NT2/D1 (cell line): ENCODE data around the gene ZBTB43.

Source experiments
- DNase-seq: peaks from one replicate; pipeline ENCODE4 v3.0.0-alpha.2; 2011; ENCODE audit warnings: low read depth, low spot score
- H3K27me3 ChIP-seq: 2 replicates; pipeline ENCODE4 v1.6.0; 2011; ENCODE audit warnings: mild to moderate bottlenecking; ENCODE audit not compliant: insufficient read length, insufficient read depth
- H3K36me3 ChIP-seq: 2 replicates; pipeline ENCODE4 v1.6.1; 2011; ENCODE audit warnings: mild to moderate bottlenecking, low read length, mixed read lengths; ENCODE audit not compliant: insufficient read depth, insufficient read length
- H3K4me1 ChIP-seq: 2 replicates; pipeline ENCODE4 v1.5.1; 2011; ENCODE audit not compliant: insufficient read depth, insufficient read length
- H3K4me3 ChIP-seq: 2 replicates; pipeline ENCODE4 v1.5.1; 2011; ENCODE audit warnings: low read depth; ENCODE audit not compliant: insufficient read length
- H3K9ac ChIP-seq: 2 replicates; pipeline ENCODE4 v1.6.0; 2011; ENCODE audit warnings: low read depth; ENCODE audit not compliant: insufficient read length
- H3K9me3 ChIP-seq: 2 replicates; pipeline ENCODE4 v1.5.1; 2011; ENCODE audit warnings: mild to moderate bottlenecking, low read length; ENCODE audit not compliant: insufficient read depth
- SUZ12 ChIP-seq: IDR thresholded peaks from 2 replicates; pipeline ENCODE4 v1.6.1; 2011; ENCODE audit not compliant: insufficient read length, insufficient read depth; ENCODE audit errors: extremely low read depth
- YY1 ChIP-seq: IDR thresholded peaks from 2 replicates; pipeline ENCODE4 v1.6.1; 2011; ENCODE audit not compliant: insufficient read length, insufficient read depth
- ZNF274 ChIP-seq: IDR thresholded peaks from 2 replicates; pipeline ENCODE4 v1.6.1; 2011; ENCODE audit warnings: mild to moderate bottlenecking, low read depth, low read length

ZBTB43 gene

DNA sequence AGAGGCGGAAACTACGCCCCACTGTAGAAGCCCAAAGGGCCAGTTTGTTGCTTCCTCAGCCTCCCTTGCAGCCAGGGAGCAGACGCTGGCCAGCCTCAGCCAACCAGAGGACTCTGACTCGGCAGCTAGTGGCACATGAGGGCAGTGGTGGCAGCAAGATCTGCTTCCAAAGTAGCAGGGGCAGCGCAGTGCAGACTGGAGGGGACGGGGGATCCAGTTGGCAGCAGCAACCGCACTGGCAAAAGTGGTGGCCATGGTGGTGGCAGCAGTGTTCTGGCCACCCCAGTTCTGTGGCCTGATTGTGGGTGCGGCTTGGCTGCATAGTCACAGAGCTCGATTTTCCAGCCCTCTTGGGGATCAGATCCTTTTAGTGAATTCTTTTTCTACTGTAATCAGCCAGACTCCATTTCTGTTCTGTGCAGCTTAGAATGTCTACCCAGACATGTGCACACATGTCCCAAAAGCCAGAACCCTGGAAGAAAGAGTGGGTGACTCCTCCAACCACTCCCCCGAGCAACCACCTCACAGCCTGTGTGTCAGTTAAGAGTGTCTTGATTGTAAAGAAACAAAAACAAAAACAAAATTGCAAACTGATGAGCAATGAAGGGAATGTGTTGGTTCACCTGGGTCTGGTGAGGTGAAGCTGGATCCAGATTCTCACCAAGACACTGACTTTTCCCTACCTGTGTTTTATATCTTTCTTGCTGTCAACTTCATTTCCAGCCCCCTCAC lies 11.0 kb upstream of the ZBTB43 start:
- no peaks in the 10 kb centered on the region for H3K9me3 ChIP-seq
- TF ChIP-seq ZNF274 (no peak), SUZ12 (no peak), YY1 (no peak)
- peaks cover 14% of the 10 kb centered on the region for H3K4me1 ChIP-seq
- no peak for DNase-seq
- no peak overlapping the region for H3K9ac ChIP-seq
- no peak overlapping the region for H3K4me3 ChIP-seq
- no peaks in the 10 kb centered on the region for H3K27me3 ChIP-seq
- no peaks in the 10 kb centered on the region for H3K36me3 ChIP-seq

DNA sequence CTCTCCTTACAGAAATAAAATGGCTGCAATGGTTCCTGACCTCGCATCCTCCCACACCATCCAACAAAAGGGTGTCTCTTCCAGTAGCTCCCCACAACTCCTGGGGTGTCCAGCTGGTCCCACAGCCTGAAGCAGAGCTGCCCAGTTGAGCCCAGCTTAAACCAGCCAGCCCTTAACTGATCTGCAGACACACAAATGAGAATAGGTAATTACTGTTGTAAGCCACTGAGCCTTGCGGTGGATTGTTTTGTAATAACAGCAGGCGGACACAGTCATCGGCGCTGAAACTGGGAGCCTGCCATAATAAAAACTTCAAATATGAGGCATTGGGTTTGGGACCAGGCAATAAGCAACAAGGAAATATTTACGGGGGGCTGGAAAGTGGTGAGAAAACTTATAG lies 10.4 kb upstream of the ZBTB43 start:
- Histone ChIP-seq H3K4me3 (no peak overlapping the region), H3K9me3 (no peaks in the 10 kb centered on the region), H3K27me3 (no peaks in the 10 kb centered on the region), H3K36me3 (no peaks in the 10 kb centered on the region), H3K4me1 (peaks cover 14% of the 10 kb centered on the region), H3K9ac (no peak overlapping the region)
- DNase-seq = no peak
- TF ChIP-seq SUZ12 (no peak), YY1 (no peak), ZNF274 (no peak)

DNA sequence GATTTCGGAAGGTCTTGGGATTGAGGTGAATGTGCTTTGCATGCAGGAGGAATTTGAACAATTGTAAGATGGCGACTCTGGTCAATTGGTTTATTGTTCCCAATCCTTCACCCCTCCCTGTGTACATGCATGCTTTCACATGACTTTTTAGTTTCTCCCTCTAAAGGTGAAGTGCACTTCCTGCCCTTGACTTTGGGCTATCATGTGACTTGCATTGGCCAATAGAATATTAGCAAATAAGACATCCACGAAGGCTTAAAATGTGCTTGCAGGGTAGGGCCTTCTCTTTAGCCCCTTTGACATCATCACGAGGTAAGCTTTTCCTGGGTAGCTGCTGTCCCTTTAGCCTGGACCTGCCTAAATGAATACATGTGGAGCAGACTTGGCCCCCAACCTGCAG lies 8.1 kb upstream of the ZBTB43 start:
- no peaks in the 10 kb centered on the region for H3K27me3 ChIP-seq
- TF ChIP-seq ZNF274 = no peak
- no peak overlapping the region for H3K9ac ChIP-seq
- no peak for DNase-seq
- H3K36me3 ChIP-seq = no peaks in the 10 kb centered on the region
- no peak overlapping the region for H3K4me3 ChIP-seq
- no peaks in the 10 kb centered on the region for H3K9me3 ChIP-seq
- peaks cover 11% of the 10 kb centered on the region for H3K4me1 ChIP-seq

DNA sequence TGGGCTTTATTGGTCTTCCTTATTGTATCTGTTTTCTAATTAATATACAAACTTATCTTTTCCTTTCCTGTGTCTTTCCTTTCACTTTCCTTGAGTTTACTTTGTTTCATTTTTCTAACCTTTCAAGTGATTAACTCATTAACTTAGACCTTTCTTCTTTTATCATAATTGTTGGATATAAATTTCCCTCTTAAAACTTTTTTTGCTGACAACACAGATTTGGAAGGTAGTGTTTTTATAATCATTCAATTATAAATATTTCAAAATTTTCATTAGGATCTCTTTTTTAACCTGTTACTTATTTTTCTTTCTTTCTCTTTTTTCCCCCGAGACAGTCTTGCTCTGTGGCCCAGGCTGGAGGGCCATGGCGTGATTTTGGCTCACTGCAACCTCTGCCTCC lies 6.9 kb upstream of the ZBTB43 start:
- H3K36me3 ChIP-seq = no peaks in the 10 kb centered on the region
- TF ChIP-seq SUZ12 (no peak), YY1 (no peak), ZNF274 (no peak)
- H3K4me3 ChIP-seq = no peak overlapping the region
- DNase-seq = no peak
- H3K4me1 ChIP-seq = peaks cover 9% of the 10 kb centered on the region
- no peaks in the 10 kb centered on the region for H3K9me3 ChIP-seq
- no peaks in the 10 kb centered on the region for H3K27me3 ChIP-seq
- no peak overlapping the region for H3K9ac ChIP-seq

DNA sequence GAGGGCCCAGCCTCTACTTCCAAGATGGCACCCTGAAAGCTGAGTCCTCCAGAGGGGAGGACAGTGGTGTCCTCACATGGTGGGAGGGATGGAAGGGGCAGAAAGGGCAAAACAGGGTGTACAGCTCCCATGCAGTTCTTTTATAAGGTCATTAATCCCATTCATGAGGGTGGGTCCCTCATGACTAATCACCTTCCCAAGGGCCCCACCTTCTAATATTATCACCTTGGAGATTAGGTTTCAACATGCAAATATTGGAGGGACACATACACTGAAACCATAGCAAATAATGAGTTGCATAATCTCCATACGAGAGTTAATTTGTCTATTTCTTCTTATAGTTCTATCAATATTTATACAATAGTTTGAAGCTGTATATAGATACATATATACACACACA lies 5.8 kb upstream of the ZBTB43 start:
- no peaks in the 10 kb centered on the region for H3K9me3 ChIP-seq
- TF ChIP-seq SUZ12 = no peak
- TF ChIP-seq YY1 = no peak
- TF ChIP-seq ZNF274 = no peak
- H3K4me3 ChIP-seq = no peak overlapping the region
- no peaks in the 10 kb centered on the region for H3K36me3 ChIP-seq
- peaks cover 3% of the 10 kb centered on the region for H3K4me1 ChIP-seq
- H3K27me3 ChIP-seq = no peaks in the 10 kb centered on the region
- no peak for DNase-seq
- H3K9ac ChIP-seq = no peak overlapping the region

DNA sequence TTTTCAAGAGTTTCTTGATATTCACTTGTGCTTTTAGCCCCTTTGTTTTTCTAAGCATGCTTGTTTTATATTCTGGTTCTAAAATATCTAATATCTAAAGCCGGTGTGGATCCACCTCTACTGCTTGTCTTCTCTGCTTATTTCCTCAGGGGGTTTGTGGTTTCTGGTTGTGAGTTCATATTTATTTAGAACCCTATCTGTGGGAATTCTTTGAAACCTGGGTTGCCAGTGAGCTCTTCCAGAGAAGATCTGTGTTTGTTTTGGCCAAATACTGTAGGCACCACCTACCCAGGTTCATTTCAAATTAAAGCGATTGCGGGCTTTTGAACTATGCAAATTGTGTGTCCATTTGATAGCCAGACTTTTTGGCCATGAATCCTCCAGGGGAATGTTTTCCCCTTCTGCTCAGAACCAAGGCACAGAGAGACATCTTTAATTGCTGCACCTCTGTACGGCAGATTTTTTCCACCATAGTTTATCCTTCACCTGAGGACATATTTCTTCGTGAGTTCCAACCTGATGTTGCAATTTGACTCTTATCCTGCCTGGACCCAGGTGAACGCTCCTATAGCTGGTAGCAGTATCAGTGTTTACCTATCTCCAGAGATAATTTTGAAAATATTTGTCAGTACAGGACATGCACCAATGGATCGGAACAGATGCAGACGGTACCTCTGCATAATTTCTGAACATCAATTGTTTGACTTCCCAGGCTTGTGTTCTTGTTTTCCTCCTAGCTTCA lies 2.4 kb upstream of the ZBTB43 start:
- H3K4me3 ChIP-seq = no peak overlapping the region
- no peaks in the 10 kb centered on the region for H3K9me3 ChIP-seq
- no peak for DNase-seq
- no peak overlapping the region for H3K9ac ChIP-seq
- H3K36me3 ChIP-seq = no peaks in the 10 kb centered on the region
- no peak for TF ChIP-seq ZNF274
- TF ChIP-seq SUZ12 = no peak
- no peak for TF ChIP-seq YY1
- H3K27me3 ChIP-seq = no peaks in the 10 kb centered on the region
- no peaks in the 10 kb centered on the region for H3K4me1 ChIP-seq

DNA sequence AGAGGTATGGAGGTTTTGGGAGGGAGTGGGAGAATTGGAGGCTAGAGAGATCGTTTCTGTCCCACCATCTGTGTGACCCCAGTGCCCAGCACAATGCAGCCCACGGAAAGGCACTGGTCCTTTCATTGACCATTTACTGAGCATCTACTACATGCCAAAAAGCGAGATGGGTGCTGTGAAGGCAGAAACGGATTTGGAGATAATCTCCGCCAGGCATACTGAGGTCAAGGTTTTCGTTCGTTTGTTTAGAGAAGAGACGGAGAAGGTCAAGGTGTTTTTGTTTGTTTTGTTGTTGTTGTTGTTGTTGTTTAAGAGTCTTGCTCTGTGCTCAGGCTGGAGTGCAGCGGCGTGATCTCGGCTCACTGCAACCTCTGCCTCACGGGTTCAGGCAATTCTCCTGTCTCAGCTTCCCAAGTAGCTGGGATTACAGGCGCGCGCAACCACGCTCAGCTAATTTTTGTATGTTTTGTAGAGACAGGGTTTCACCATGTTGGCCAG lies 593 bp upstream of the ZBTB43 start:
- peak overlapping the region; percentile 94 for H3K9ac ChIP-seq
- DNase-seq = no peak
- H3K4me3 ChIP-seq = peak overlapping the region; percentile 86
- H3K27me3 ChIP-seq = no peaks in the 10 kb centered on the region
- peaks cover 7% of the 10 kb centered on the region for H3K36me3 ChIP-seq
- TF ChIP-seq SUZ12 = no peak
- TF ChIP-seq YY1 = no peak
- no peak for TF ChIP-seq ZNF274
- H3K4me1 ChIP-seq = no peaks in the 10 kb centered on the region
- H3K9me3 ChIP-seq = no peaks in the 10 kb centered on the region
